ENCODE results near the gene TBL1Y. TPM values are rescaled to one million over a fixed set of nuclear protein-coding genes. Genes with fewer than 3 reads are reported as not detected.

The TBL1Y gene
- total RNA-seq, 1 donor, result not detected

- H3K4me3 ChIP-seq (ENCODE audit: low read depth, low read length), result no peak overlapping the region
- no peak for DNase-seq (ENCODE audit: low read depth)
- no peak for TF ChIP-seq CTCF (IDR thresholded peaks at IDR 0.05; ENCODE audit: insufficient read depth, low read length)
These were observed 57.7 kb downstream of the TBL1Y start for GRCh38 chrY:6968191-6968590.

DNA sequence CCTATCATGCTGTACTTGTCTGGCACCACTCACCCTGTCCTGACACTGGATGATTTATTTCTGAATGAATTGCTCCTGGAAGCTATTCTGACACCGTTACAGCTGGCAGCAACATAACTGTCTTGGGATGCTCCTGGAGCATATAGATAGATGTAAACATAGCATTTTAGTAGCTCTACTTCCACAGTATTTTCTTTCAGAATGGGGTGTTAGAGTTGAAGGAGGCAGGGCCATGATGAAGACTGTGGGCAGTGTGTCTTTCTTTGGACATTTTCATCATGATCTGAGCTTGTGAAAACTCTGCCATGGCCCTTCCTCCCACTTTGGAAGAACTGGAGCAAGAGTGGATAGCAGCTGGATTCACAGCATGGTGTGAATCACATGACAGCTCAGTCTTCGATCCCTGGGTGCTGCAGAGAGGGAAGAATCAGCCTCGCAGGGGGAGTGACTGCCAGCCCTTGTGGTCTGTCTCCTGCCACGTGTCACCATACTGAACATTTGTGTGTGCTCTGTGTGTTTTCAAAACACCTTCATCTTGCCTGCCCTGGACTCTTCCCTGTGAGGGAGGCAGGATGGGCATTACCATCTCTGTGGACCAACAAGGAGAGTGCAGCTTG, 61.9 kb downstream of the TBL1Y start:
- no peak overlapping the region for H3K4me3 ChIP-seq (ENCODE audit: low read depth, low read length)
- no peak for DNase-seq (ENCODE audit: low read depth)
- TF ChIP-seq CTCF (IDR thresholded peaks at IDR 0.05; ENCODE audit: insufficient read depth, low read length), result no peak

GRCh38 chrY:6974971-6975370, 64.5 kb downstream of the TBL1Y start:
- no peak for DNase-seq (ENCODE audit: low read depth)
- TF ChIP-seq CTCF (IDR thresholded peaks at IDR 0.05; ENCODE audit: insufficient read depth, low read length), result no peak
- H3K4me3 ChIP-seq (ENCODE audit: low read depth, low read length), result no peak overlapping the region

GRCh38 chrY:6977783-6978182, 67.3 kb downstream of the TBL1Y start:
- no peak for DNase-seq (ENCODE audit: low read depth)
- H3K4me3 ChIP-seq (ENCODE audit: low read depth, low read length), result no peak overlapping the region
- no peak for TF ChIP-seq CTCF (IDR thresholded peaks at IDR 0.05; ENCODE audit: insufficient read depth, low read length)

GRCh38 chrY:6983221-6983620, 72.7 kb downstream of the TBL1Y start:
- no peak overlapping the region for H3K4me3 ChIP-seq (ENCODE audit: low read depth, low read length)
- no peak for DNase-seq (ENCODE audit: low read depth)
- TF ChIP-seq CTCF (IDR thresholded peaks at IDR 0.05; ENCODE audit: insufficient read depth, low read length), result no peak

- TF ChIP-seq CTCF (IDR thresholded peaks at IDR 0.05; ENCODE audit: insufficient read depth, low read length), result no peak
- H3K4me3 ChIP-seq (ENCODE audit: low read depth, low read length), result no peak overlapping the region
- no peak for DNase-seq (ENCODE audit: low read depth)
These were observed 77.3 kb downstream of the TBL1Y start for GRCh38 chrY:6987811-6988210.
